H54 (cell line): Measurements from ENCODE around the gene MED27.

ENCODE experiments used
- DNase-seq: peaks from one replicate; pipeline ENCODE4 v3.0.0; 2011; ENCODE audit warnings: low spot score, mixed read lengths; ENCODE audit not compliant: insufficient read length
- FAIRE-seq: peaks from 3 replicates; lab custom pipeline; 2011; peaks lifted over from hg19 to GRCh38; lab: Jason Lieb, UNC
- POLR2A ChIP-seq: IDR thresholded peaks from 2 replicates; pipeline ENCODE4 v1.6.1; 2011; ENCODE audit warnings: low read depth, mild to moderate bottlenecking, low read length

The MED27 gene

DNA sequence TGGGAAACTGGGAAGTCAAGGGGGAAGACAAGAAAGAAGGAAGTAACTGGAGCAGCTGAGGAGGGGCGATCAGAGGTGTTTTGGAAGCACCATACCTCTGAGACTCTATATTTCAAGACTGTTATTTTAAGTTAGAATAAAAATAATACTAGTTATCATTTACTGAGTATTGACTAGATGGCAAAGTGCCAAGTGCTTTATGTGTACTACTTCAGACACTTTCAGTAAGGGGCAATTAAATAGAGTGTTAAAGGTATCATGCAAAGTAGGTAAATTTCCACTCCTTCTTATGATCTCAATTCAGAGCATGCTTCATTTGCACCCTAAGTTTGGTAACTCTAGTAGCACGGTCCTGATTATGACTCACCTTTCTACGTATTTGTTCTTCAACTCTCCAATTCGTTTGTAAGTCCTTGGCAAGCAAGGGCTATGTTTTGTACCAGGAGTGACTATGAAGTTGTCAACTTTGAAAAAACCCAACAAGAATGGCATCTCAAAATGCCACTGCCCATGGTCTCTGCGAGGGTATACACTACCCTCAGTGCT, 187.4 kb downstream of the MED27 start:
- no peak for TF ChIP-seq POLR2A
- FAIRE-seq (no peak), DNase-seq (no peak)

DNA sequence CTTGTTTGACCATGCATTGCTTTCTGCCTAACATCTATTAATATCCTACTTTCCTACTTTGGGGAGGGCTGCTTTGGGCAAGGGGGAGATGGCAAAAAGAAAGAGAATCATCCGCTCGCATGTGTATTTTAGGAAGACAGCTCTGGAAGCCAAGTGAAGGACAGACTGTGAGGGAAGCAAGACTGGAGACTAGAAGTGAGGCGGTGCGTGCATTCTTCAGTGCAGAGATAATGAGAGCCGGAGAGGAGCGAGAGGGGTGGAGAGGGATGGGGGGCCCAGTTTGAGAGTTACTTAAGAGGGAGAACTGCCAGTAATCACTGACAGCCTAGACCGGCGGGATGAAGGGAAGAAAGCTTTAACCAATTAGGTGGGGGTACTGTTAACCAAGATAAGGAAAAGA, 188.1 kb downstream of the MED27 start:
- no peak for FAIRE-seq
- TF ChIP-seq POLR2A, result no peak
- no peak for DNase-seq

DNA sequence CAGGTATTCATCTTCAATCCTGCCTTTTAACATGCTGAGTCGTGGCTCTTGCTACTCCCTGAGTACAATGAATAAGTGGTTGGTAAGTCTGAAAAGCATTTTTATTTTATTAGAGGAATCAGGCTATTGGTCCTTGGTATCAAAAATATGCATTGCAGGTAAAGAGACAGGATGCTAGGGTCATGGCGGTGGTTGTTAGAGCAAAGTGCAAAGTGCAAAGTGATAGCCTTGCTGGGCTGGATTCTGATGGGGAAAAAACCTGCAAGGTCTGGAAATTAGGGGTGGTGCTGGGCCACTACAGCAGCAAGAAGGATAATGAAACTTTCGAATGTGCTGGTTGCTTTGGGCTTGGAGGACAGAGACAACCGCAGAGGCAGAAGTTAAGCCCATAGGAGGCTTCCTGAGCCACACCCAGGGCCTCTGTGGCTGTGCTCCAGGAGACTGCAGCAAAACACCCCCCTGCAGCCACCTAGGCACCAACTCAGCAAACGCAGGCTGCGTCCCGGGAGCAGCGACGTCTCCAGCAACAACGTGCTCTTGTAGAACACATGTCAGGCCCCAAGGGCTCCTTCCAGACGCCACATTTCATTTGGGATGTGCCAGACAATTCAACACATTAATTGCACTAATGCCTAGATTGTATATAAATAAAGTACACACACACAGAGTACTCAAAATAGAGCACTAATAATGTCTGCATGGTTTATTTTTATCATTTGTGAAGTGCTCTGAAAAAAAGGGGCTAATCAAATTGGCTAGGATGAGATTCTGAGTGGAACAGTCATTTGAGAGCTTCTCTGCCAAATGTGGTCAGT, 190.0 kb downstream of the MED27 start:
- FAIRE-seq (no peak), DNase-seq (no peak)
- no peak for TF ChIP-seq POLR2A

DNA sequence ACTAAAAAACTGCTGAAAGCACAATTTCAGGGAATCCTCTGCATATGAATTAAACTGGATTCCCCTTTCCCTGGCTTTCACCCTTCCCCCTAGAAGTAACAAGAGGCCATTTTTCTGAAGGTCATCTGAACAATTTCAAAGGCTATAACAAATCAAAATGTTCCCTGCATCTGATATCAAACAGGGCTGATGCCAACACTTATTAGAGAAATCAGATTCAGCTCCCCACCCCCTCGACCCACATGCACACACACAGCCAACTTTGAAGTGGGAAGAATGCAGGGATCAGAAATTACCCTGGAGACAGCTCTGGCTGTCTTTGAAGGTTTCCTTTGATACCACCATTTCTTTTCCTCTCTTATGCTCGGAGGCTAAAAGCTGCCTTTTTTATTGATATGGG, 190.7 kb downstream of the MED27 start:
- DNase-seq (no peak), FAIRE-seq (no peak)
- TF ChIP-seq POLR2A, result no peak

DNA sequence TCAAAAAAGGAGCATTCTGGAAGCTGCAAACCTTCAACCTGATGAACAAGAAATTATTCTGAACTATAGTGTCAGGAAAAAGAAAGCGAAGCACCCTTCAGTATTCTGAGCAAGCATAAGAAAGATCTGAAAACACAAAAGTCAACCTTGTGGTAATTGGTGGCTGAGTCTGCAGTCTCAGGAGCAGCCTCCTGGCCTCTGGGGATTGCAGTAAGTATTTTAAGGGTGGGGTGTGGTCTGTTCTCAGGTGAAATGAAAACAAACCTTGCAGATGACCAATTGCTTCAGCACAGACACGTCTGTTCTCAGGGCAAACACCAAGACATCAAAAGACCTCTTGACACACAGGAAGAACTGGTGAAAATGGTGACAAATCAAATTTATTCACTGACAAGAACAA, 192.0 kb downstream of the MED27 start:
- FAIRE-seq, result no peak
- TF ChIP-seq POLR2A, result no peak
- DNase-seq, result no peak

DNA sequence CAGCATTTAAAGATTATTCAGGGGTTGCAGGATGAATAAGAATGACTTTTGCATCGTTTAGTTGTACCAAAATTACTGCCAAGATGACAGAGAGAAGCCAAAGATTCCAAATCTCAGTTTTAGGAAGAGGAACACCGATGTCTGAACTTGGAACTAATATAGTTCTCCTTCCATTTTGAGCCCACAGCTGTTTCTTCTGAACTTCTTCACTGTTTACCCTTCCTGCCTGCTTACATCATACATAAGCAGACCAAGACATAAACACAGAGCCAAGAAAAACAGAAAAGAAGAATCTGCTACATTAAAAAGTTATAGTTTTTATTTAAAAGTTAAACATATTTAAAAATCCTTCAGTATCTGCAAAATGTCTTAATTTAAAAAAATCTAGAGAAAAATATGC, 192.8 kb downstream of the MED27 start:
- DNase-seq (no peak), FAIRE-seq (no peak)
- no peak for TF ChIP-seq POLR2A

DNA sequence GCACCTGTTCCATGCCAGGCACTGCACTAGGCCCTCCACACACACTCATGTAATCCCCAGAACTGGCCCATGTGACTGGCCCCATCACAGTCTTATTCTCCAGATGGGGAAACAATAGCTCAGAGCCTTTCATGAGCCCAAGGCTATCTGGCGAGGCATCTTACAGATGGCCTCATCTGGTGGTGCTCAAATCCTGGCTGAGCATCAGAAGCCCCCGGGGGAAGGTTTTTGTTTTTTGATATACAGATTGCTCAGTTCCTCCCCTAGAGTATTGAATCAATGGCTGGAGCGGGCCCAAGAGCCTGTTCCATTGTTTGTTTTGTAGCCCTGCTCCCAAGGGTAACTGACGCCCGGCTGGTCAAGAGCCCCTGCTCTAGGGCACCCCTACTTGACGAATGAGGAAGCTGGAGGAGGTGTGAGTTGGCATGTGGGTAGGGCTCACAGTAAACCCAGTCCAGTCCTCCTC, 194.5 kb downstream of the MED27 start:
- no peak for TF ChIP-seq POLR2A
- FAIRE-seq (no peak), DNase-seq (no peak)

DNA sequence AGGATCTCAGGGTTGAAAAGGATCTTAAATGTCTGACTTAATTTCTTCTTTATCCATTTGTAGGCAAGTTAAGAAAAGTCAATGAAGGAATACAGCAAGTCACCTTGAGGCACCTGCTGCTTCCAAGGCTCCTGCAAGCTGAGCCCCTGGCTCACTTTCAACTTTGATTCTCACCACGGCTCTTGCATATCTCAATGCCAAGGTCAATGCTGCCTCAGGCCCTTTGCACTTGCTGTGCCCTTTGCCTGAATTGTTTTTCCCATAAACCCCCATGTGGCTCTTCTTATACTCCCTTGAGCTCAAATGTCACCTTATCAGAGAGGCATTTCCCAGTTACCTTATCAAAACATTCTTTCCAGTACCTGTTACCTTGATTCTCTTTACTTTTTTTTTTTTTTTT, 195.4 kb downstream of the MED27 start:
- FAIRE-seq (no peak), DNase-seq (no peak)
- TF ChIP-seq POLR2A, result no peak

DNA sequence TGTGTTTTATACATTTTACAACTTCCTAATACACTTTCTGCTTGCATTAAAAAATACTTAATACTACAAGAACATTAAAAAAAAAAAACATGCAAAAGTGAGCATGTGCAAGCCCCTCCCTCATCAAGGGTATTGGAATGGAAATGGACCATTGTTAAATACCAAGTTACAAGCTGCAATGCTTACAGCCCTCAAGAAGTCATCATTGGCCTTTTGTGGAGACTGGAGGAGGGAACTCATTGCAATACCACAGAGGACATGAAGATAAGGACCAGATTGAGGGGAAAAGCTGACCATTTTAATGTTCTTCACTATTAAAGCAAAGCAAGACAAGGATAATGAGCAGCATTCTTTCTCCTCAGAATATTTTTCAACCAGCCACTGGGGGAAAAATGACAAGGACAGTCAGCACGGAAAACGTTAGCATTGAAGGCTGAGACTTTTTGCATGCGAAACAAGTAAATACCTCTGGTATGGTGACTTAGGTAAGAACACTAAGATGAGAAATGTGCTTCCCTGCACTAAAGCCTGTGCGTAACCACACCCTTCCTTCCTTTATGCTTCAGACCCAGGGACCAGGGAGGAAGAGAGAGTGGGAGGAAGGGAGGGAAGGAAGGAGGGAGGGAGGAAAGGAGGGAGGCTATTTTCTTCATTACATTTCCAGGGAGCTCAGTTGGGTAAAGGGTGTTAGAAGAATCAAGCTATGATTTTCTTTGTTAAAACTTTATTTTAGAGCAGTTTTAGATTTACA, 198.7 kb downstream of the MED27 start:
- no peak for FAIRE-seq
- DNase-seq, result no peak
- TF ChIP-seq POLR2A, result no peak

DNA sequence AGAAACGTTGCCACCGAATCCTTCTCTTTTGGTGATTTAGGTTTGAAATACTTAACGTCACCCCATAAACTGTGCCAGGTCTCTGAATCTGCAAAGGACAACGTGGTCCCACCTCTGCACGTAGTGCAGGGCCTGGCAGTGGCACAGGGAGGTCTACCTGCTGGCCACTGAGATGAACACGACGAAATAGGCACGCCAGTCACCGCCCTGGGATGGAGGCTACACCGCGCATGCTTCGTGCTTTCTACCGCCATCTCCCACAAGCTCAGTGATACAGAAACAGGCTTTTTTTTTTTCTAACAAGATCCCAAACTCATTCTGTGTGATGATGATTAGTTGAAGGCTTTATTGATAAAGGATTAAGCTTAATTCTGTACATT, 199.8 kb downstream of the MED27 start:
- FAIRE-seq (no peak), DNase-seq (no peak)
- TF ChIP-seq POLR2A, result no peak

DNA sequence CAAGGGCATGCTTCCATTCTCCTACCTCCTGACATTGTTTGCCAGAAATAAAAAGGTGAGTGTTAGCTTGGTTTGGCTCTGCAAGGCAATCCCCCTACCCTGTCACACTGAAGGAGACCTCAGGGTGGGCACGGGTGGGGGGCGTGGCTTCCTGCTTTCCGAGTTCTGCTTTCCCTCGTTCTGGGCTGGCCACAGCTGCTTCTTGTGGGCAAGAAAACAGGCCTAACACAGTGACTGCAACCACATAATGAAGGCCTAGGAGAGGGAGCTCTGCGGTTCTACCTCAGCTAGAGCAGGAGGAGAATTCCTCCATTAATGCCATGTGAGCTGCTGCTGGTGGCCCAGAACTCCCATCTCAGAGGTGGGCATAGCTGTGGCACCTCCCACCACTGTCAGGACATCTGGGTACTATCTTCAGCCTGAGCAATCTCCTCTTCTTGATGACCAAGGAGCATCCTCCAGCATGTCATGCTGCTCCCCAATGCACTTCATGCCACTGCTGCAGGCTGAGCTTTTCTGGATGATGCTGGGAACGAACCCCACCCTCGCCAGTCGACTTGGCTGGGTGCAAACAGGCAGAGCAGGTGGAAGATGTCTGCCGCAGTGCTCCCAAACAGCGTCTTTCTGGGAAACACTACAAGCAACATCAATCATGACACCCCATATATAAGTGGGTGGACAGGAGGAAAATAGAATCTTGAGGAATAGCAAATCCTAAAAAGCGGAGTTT, 200.3 kb downstream of the MED27 start:
- FAIRE-seq (no peak), DNase-seq (no peak)
- no peak for TF ChIP-seq POLR2A

DNA sequence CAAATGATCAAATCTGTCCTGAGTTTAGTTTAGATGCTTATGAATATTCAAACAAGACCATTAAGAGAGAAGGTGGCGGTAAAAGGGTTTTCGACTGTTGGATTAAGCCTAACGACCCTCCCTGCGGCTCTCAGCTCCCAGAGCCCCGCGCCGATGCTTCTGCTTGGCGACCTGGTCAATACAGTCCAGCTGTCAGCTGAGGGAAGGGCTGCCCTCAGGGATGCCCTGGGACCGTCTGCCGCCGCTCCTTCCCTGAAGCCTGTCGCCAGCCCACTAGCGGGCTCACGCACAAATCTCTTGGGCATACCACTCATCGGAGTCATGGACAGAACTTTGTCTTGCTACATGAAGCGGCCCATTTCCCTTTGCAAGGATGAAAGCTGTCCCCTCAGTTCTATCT, 203.2 kb downstream of the MED27 start:
- DNase-seq (no peak), FAIRE-seq (no peak)
- TF ChIP-seq POLR2A, result no peak

DNA sequence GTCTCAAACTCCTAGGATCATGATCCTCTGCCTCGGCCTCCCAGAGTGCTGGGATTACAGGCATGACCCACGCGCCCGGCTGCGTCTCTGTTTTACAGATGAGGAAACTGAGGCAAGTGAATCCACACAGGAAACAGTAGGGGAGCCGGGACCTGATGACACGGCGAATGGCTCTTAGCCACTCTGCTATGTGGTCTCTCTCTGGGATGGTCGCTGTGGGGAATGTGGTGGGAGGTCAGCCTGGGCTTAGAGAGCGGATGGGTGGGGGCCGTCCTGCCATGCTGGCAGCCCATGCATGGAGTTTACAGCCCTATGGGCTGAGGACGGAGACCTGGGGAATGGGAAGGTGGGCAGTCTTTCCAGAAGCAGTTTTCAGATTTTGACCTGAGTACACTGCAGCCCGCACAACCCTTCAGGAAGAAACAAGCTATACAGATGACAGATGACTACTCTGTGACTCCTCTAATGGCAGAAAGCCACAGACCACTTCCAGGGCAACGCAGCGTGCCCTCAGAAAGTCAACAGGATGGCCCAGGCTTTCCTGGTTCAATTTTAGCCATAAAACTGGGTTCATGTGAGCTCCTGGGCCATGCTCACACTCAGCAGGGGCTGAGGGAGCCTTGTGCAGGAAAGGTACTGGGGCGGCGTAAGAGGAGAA, 203.7 kb downstream of the MED27 start:
- no peak for TF ChIP-seq POLR2A
- FAIRE-seq (peak; percentile 55), DNase-seq (peak; percentile 65)
